ENCODE measurements around the gene PRLH.

PRLH gene, protein sequence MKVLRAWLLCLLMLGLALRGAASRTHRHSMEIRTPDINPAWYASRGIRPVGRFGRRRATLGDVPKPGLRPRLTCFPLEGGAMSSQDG

DNA sequence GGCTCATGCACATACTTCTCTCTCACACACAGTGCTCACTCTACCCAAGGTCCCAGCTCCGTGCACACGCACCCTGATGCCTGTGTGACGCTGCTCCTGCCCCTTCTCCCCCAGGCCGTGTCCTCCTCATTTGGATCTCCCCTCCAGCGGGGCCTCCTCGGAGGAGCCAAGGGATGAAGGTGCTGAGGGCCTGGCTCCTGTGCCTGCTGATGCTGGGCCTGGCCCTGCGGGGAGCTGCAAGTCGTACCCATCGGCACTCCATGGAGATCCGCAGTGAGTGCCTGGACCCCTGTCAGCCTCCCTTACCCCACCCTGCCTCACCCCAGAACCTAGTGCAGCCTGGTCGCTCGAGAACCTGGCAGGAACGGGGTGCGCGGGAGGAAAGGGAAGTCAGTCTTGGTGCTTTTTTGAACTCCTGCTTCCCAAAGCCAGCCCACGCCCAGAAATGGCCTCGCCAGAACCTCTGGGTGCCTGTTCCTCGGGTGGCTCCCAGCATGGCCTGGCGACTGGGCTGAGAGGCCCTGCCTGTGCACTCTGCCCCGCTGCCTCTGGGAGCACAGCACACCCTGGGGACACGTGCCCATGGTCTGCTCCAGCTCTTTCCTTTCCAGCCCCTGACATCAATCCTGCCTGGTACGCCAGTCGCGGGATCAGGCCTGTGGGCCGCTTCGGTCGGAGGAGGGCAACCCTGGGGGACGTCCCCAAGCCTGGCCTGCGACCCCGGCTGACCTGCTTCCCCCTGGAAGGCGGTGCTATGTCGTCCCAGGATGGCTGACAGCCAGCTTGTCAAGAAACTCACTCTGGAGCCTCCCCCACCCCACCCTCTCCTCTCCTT, at the start of gene PRLH:
Gene PRLH, plus strand, starts transcription at position 174 of the 835 bp plus-strand sequence. Its CDS starts 0 bp downstream, at position 174.
- no peak for DNase-seq

DNA sequence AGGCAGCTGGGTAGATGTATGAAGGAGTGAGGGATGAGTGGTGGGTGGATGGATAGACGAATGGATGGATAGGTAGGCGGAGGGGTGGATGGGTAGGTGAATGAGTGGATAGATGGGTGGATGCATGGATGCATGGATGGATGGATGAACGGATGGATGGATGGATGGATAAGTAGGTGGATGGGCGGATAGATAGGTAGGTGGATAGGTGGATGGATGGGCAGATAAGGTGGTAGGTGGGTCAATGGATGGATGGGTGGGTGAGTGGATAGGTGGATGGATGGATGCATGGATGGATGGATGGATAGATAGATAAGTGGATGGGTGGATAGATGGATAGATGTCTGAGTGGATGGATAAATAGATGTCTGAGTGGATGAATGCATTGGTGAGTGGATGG, 49.2 kb upstream of the PRLH start:
- no peak for DNase-seq

DNA sequence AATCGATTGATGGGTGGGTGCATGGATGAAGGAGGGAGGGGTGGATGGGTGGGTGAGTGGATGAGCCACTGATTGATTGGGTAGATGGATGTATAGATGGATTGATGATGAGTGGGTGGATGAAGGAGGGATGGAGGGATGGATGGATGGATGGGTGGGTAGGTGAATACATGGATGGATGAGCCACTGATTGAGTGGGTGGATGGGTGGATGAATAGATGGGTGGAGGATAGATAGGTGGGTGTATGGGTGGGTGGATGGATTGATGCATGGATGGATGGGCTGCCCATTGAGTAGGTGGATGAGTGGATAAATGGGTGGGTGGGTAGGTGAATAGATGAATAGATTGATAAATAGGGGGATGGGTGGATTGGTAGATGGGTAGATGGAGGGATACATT, 48.4 kb upstream of the PRLH start:
- no peak for DNase-seq

DNA sequence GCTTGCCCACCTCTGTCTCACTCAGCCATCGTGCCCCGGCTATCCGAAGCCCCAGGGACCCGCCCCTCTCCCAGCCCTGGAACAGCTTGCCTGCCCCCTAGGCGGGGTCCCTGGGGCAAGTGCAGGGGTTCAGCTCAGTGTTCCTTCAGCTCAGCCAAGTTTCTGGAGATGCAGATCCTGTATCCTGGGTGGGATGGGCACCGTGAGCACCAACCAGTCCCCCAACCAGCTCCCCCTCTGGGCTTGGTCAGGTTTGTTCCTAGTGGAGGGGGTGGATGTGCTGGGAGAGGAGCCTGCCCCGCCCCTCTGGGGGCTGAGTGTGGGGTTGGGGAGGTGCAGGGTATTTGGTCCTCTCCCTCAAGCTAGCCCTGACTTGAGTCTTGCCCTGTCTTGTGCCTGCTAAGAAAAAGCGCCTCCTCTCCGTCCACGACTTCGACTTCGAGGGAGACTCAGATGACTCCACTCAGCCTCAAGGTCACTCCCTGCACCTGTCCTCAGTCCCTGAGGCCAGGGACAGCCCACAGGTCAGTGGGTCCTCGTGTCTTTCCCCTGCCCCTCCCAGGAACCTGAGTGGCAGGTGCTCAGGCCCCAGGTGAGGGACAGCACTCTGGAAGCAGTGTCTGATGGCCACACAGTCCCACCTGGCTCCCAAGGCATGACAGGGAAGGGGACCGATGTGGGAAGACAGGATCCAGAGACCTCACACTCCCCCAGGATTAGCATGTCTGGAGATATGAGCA, 46.7 kb upstream of the PRLH start:
- DNase-seq, result no peak

DNA sequence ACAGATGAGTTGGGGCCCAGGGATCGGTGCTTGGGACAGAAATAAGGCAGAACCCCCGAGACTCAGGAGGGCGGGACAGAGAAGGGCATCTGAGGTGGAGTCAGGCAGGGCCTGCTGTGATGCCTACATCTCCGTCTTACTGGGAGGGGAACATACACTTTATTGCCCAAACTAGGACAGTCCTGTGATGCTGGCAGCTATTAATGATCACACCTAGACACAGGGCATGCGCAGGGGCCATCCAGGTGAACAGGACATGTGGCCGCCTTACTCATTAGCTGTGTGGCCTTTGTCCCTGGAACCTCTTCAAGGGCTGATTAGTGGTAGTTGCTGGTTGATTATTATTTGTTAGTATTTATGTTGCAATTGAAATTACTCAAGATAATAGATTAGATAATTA, 46.1 kb upstream of the PRLH start:
- no peak for DNase-seq

DNA sequence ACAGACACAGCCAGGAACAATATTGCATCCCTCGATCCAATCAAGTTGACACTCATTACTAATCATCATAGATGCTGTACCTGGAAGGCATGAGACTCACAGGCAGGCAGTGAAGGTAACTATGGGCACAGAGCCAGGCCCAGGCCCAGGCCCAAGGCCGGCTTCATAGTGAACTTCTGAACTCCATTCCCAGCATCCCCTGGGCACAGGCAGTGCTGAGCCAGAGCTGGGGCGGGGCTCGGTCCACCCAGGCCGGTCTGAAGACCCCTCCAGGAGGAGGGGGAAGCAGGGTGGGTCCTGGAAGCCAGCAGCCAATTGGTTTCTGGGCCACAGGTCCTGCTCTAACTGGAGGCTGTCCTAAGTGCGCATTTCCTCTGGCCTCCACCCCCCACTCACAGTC, 41.7 kb upstream of the PRLH start:
- no peak for DNase-seq

DNA sequence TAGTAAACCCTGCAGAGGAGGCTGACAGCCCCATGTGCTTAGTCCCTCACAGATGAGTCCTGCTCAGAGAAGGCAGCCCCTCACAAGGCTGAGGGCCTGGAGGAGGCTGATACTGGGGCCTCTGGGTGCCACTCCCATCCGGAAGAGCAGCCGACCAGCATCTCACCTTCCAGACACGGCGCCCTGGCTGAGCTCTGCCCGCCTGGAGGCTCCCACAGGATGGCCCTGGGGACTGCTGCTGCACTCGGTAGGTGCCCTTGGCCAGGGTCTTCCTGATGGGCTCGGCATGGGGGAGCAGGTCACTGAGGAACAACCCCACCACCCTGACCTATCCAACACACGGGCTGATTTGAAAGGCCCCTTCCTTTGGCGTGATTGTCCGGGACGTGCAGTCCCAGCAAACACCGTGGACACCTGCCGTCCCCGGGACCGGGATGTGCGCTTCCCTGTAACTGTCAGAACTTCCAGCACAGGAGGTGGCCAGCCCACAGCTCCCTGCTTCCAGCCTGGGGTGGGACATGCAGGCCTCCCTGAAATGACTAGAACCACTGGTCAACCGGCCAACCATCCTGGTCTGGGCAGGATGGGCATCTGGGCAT, 40.7 kb upstream of the PRLH start:
- DNase-seq, result no peak

DNA sequence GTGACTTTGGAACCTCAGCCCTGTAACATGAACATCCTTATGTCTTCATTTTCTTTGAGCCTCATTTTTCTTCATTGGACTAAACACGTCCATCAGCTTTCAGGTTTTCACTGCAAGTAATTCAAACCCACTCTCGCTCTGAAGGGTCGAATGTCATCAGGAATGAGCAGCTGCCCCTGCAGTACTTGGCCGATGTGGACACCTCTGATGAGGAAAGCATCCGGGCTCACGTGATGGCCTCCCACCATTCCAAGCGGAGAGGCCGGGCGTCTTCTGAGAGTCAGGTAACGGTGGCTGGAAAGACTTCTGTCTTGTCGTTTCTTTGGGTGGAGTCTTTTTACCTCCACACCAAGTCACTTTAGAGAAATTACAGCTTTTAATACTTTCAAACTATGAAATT, 39.1 kb upstream of the PRLH start:
- DNase-seq, result no peak

DNA sequence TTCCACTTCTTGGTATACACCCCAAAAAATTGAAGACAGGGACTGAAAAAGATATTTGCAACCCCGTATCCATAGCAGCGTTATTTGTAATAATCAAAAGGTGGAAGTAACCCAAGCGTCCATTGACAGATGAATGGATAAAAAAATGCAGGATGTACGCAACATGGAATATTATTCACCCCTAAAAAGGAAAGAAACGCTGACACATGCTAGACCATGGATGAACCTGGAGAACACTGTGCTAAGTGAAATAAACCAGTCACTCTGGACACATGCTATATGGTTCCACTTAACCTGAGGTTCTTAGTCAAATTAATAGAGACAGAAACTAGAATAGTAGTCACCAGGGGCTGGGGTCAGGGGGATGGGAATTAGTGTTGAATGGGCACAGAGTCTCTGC, 38.6 kb upstream of the PRLH start:
- DNase-seq, result no peak

DNA sequence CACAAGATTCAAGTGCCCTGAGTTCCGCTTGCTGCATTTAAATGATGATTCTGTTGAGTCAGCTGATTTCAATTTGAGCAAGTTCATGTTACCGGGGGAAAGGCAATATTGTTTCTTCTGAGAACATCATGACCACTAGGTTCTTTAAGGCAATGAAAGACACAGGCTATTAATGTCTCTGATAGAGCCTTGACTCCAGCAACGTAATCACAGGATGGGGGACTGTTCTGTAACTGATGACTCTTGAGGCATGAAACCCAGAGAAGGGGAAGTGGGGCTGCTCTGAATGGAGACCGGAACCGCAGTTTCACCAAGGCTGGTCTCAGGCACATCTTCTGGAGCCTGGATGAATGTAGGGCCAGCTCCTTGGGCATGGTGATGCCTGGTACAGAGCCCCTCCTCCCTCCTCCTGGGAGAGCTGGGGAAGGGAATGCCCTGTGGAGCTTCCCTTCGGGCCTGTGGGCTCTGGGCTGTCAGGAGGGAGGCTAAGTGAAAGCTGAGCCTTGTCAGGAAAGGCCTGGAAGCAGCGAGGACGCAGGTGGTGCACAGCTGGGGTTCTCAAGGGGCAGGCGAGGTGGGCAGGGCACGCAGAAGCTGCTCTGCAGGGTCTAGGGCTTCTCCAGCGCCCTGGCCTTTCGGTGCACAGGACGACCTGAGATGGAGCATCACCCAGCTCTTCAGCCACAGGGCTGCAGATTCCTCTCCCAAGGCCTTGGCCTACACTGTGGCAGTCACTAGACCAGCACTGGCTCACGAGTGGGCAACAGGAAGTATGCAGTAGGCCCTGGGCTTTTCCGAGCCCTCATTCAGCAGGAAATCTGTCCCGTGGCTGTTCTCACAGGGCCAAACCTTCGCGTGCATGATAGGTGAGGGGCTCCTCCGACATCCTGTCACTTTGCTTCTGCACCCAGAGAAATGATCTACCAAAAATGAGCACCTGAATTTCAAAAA, 36.6 kb upstream of the PRLH start:
- DNase-seq, result peak in 1 of 3 experiments; percentile 5

DNA sequence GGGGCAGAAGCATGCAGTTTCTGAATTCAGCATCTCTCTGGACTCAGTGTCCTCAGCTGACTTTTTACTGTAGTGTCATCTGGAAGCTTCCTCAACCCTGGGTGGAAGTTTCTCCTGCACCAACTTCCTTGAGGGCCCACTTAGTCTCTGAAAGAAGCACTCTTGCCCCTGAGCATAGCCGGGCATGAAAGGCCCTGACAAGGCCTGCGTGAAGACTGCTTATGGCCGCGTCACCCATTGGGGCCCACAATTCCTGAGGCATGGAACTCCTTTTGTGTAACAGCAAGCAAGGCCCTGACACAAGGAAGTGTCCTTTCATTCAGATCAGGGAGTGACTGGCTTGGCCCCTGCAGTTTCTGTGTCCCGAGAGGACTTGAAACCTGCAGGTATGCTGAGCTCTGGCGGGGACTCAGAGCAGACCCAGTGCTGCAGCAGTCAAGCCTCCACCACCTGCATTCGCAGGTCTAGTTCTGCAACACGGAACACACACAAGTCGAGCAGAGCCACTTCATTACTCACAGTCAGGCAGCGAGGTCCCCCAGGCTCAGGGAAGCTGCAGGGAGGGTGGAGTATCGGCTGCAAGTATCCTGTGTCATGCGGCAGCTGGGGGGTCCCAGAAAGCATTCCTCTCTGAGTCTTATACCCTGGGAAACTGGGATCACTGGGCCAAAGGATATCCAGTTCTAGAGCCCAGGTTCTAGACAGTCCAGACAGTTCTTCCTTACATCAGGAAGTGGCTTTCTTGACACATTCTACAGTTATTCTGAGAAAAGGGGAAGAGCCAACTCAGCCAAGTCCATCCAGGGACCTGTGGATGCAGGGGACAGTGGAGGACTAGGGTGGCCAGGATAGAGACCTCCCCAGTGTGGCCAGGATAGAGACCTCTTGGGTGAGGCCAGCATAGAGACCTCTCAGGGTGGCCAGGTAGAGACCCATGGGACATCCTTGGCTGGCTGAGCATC, 35.6 kb upstream of the PRLH start:
- no peak for DNase-seq

DNA sequence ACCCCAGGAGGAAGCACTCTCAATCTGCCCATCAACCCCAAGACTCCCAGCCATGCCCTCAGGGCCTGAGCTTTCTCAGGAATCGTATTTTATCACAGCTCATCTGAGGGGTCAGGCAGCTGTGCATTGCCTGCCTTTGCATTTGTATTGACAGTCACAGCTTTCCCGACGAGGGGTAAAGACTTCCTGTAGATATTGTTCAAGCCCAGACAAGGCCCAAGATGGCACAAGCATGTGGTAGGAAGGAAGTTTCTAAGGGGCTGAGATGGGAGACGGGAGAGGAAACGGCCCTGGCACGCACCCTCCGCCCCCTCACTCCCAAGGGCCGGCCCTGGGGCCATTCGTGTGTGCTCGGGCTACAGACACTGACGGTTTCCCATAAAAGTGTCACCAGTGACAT, 34.2 kb upstream of the PRLH start:
- no peak for DNase-seq

DNA sequence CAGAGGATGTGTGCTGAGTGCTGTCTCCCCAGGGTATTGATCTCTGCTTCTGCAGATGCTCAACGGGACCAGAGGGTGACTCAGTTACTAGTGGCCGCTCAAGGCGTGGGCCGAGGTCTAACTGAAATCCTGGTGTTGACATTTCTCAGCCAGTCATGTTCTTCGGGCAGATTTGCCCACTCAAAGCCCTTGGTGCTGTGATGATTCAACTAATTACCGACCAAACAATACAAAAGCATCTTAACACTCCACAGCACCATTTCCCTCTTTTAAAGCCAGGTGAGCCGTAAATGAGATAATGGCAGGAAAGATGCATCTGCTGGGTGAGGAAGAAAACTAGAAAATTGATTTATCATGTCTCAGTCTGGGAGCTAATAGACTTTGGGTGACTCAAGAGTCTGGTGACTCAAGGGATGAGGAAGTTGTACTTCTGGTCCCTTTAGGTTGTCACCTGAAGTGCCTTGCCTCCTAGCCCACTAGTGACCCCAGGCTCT, 32.7 kb upstream of the PRLH start:
- DNase-seq, result peak; percentile 62 to 88 (median 65)

DNA sequence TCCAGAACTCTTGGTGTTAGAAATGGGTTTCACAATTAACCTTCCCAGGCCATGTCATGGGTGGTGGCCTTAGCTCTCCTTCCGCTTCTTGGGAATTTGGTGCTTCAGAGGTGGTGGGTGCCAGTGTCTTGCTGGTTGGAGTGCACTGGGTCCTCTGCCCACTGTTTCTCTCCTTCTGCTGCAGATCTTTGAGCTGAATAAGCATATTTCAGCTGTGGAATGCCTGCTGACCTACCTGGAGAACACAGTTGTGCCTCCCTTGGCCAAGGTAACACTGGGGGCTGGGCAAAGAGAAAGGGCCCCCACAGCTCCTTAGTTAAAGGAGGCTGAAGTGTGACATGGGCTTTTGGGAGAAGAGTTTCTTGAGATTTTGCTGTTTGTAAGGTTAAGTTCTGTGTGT, 32.0 kb upstream of the PRLH start:
- DNase-seq, result no peak

DNA sequence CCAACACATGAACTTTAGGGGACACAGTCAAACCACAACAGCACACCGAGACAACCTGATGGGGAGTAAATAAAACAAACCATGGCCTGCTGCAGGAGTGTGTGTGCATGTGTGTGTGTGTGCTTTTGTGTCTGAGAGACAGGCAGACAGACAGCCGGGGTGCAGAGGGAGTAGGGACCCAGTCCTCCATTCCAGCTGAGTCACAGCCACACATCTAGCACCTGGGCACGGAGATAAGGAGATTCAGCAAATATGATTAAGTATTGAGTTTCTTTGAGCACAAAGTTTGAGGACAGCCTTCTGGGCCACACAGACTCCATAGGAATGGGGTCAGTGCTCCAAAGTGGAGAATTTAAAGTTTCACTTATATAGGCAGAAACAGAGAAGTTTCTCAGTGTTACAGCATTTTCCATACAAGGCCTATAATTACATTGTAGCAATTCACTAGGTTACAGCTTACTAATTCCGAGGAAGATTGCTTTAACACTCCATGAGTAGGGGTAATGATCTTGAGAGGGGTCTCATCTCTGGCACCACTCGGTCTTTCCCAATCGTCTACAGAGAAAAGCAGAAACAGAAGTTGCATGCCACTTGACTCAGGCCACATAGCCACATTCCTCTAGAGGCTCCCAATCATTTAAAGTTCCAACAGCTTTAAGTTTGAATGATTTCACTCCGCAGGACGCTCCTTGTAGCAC, 30.8 kb upstream of the PRLH start:
- no peak for DNase-seq

DNA sequence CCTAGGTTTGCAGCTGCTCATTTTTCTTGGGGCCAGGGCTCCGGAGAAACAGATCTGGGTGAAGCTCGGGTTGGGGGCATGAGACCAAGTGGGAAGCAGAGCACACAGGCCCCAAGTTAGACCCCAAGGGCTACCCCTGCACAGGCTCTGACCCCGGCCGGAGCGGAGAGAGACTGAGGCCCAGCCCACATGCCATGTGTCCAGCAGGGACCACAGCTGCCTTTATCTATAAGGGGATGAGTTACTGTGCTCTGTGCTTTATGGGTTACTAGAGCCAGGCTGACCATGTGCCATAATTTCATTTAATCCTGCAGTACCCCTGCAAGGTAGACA, 30.3 kb upstream of the PRLH start:
- DNase-seq, result no peak

DNA sequence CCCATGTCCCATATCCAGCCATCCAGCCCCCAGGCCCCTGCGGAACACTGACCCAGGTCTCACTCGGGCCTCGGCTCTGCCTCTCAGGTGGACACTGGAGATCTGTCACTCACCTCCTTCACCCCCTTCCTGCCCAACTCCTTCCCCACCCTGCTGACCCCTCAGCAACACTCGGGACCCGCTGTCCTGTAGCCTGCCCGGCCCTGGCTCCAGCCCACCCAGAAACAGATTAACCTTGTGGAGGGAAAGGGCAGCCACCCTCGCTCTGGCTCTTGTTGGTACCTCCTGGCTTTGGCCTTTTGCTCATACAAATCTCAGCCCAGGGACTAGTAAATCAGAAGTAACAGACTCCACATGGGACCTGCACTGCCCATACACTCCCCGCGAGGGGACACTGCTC, 29.8 kb upstream of the PRLH start:
- no peak for DNase-seq

DNA sequence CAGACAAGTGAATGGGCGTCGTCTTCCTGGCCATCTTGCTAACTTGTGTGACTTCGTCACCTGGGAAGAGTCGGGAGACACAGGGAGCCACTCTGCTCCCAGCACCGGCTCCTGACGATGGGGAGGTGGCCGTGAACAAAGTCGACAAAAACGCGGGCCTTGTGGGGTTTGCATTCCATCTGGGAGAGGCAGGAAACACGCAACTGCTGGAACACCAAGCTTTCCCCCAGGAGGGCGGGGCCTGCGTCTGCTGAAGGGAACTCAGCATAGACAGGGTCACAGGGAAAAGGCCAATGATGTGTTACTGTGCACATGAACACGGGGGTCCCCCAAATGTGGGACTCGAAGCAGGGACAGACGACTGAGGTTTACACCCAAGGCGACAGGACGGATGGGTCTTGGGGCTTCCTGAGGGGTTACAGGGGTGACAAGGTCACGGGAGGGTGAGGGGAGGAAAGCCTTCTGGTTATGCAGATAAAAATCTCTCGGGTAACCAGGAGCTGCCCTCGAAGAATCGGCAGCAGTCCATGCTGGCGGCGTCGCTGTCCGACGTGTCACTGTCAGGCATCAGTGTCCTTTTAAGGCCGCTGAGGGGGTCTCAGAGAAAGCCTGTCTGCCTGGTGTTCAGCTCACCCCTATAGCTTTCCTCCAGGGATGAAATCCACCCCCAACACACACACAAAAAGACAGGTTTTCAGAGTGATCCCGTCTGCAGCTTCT, 28.2 kb upstream of the PRLH start:
- peak in 1 of 3 experiments; percentile 28 for DNase-seq

DNA sequence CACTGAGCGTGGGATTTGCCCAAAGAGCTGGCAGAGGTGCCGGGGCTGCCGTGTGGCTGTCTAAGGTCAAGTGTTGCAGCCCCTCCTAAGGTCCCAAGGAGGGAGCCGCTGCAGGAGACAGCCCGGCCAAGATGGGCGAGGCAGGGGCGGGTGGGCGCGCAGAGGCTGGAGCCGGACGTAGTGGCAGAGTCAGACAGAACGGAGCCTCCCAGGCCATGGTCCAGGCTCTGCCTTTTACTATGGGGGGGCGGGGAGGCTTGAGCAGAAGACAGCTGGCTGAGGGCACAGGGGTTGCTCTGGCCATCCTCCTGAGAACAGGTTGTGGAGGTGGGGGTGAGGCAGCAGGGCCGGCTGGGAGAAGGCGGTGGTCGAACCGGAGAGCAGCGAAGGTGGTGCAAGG, 27.5 kb upstream of the PRLH start:
- no peak for DNase-seq

DNA sequence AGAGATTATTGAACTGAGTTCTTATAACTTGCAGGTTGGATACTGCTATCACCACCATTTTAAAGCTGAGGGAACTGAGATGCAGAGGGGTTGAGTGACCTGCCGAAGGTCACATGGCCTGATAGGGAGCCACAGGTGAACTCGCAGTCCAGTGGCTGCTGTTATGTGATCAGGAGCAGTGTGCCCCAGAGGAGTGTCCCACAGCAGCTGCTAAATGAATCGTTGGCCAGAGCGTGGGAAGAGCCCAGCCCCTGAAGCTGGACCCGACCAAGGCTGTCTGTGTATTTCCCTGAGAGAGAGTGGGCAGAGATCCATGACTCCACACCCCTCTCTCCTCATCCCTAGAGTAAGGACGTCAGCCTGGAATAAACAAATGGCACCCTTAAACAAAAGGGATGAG, 26.7 kb upstream of the PRLH start:
- no peak for DNase-seq
